ENCODE measurements around the gene JARID2.

- TF ChIP-seq CTCF (IDR thresholded peaks at IDR 0.05; ENCODE audit: control extremely low read depth in 1 of 3, insufficient read depth in 1 of 3, low read depth in 1 of 3, low read length in 3 of 3) (no peak), CBX8 (IDR thresholded peaks at IDR 0.05; ENCODE audit: borderline replicate concordance, low read depth, low read length) (no peak), CHD7 (IDR thresholded peaks at IDR 0.05; ENCODE audit: insufficient replicate concordance, low read length) (no peak), ZNF274 (IDR thresholded peaks at IDR 0.05; ENCODE audit: borderline replicate concordance, extremely low read depth, low read length) (no peak), YY1 (IDR thresholded peaks at IDR 0.05; ENCODE audit: low read depth, low read length) (no peak), POLR2A (IDR thresholded peaks at IDR 0.05; ENCODE audit: control extremely low read depth in 1 of 2, low read depth in 2 of 2, low read length in 2 of 2) (no peak), EP300 (IDR thresholded peaks at IDR 0.05; ENCODE audit: borderline replicate concordance in 1 of 2, low read depth in 2 of 2, low read length in 2 of 2) (no peak), EGR1 (IDR thresholded peaks at IDR 0.05; ENCODE audit: borderline replicate concordance, low read depth, low read length) (no peak), EZH2 (IDR thresholded peaks at IDR 0.05; ENCODE audit: low read depth, low read length, severe bottlenecking) (no peak), SP1 (IDR thresholded peaks at IDR 0.05; ENCODE audit: low read depth, low read length) (no peak), ATF3 (IDR thresholded peaks at IDR 0.05; ENCODE audit: insufficient read depth, low read depth, low read length) (no peak), SIX5 (IDR thresholded peaks at IDR 0.05; ENCODE audit: low read depth, low read length) (no peak), SAP30 (IDR thresholded peaks at IDR 0.05; ENCODE audit: insufficient read depth, insufficient replicate concordance, low read length) (no peak)
Observed at GRCh38 chr6:15309611-15310283, 63.9 kb downstream of the JARID2 start.
